ENCODE data around the gene KLHDC8B. TPM values are rescaled to one million over a fixed set of nuclear protein-coding genes. Genes with fewer than 3 reads are reported as not detected.
A peak's percentile ranks its signal among the peaks of the same experiment; 100 is the strongest.

KLHDC8B gene
- total and polyA plus RNA-seq, 2 donors (not counting 3 experiments of a cell fraction or from before 2014, with no cell fraction given) = 36.0 to 77.8 TPM

GRCh38 chr3:49132073-49132436 is 39.3 kb upstream of the KLHDC8B start:
- dilution Hi-C loops (cut with MboI; ENCODE audit: extremely low pct_ligation_motif_present, low sequenced_read_pairs) = no loop called here
- Histone ChIP-seq H3K9ac (replicated peaks; ENCODE audit: extremely low read depth, insufficient read depth, low read length) (peak overlapping the region; percentile 72), H3K27me3 (ENCODE audit: control insufficient read depth in 2 of 2, insufficient read depth in 2 of 2, low read length in 2 of 2) (no peaks in the 10 kb centered on the region), H3K9me1 (replicated peaks; ENCODE audit: control insufficient read depth, extremely low read depth, insufficient read depth, low read length) (no peaks in the 10 kb centered on the region), H3K79me2 (ENCODE audit: control insufficient read depth, insufficient read depth, low read length) (peaks cover 25% of the 10 kb centered on the region), H3K4me2 (ENCODE audit: insufficient read depth, low read length) (peak overlapping the region; percentile 72), H3K4me3 (replicated peaks in 1 of 3; ENCODE audit: insufficient read depth in 1 of 3, low read depth in 1 of 3, low read length in 3 of 3) (peak overlapping the region; percentile 58 to 89 (median 83)), H2AFZ (ENCODE audit: low read depth, low read length) (no peak overlapping the region), H3K27ac (ENCODE audit: insufficient read depth, low read depth, low read length) (peak overlapping the region; percentile 58), H3K36me3 (ENCODE audit: control insufficient read depth in 2 of 2, extremely low read depth in 1 of 2, insufficient read depth in 2 of 2, low read length in 2 of 2) (peaks cover 0 to 35% of the 10 kb centered on the region in 2 experiments), H3K9me3 (replicated peaks; ENCODE audit: control insufficient read depth, insufficient read depth, low read length) (no peaks in the 10 kb centered on the region), H3K4me1 (ENCODE audit: control insufficient read depth, extremely low read depth, insufficient read depth, low read length) (peaks cover 14% of the 10 kb centered on the region), H4K20me1 (replicated peaks; ENCODE audit: control insufficient read depth, extremely low read depth, insufficient read depth, low read length) (no peaks in the 10 kb centered on the region)
- intact Hi-C loops (cut with micrococcal nuclease) = loop anchor here (2.0 kb wide), 2 partner anchors 27 to 39 kb away; partner anchors contain the start of genes KLHDC8B and QARS1
- ChIA-PET CTCF (interaction anchor here (0.8 to 3.2 kb wide), 13 partner anchors 9 to 338 kb away, joined by 3 to 19 read pairs (median 4); partner anchors contain the start of genes DAG1, KLHDC8B, QRICH1 and USP19), POLR2A (no interaction called here)
- TF ChIP-seq JUN (IDR thresholded peaks at IDR 0.05; ENCODE audit: borderline replicate concordance, insufficient read depth, insufficient read length, low read depth) (no peak), MAX (IDR thresholded peaks at IDR 0.05; ENCODE audit: insufficient read depth, insufficient read length) (no peak), FOS (IDR thresholded peaks at IDR 0.05; ENCODE audit: borderline replicate concordance, insufficient read depth, low read length) (no peak), POLR2A (IDR thresholded peaks at IDR 0.05; ENCODE audit: low read depth, low read length) (no peak), CTCF (IDR thresholded peaks at IDR 0.05; ENCODE audit: extremely low read depth in 1 of 2, insufficient read depth in 1 of 2, low read depth in 1 of 2, low read length in 2 of 2) (no peak), POLR2AphosphoS5 (IDR thresholded peaks at IDR 0.05; ENCODE audit: insufficient read depth, low read depth, low read length) (no peak), GATA2 (IDR thresholded peaks at IDR 0.05; ENCODE audit: insufficient read depth, insufficient read length, low read depth, low read length) (no peak), MYC (IDR thresholded peaks at IDR 0.05; ENCODE audit: low read depth, low read length) (no peak), EZH2 (IDR thresholded peaks at IDR 0.05; ENCODE audit: borderline replicate concordance, low read depth, low read length, severe bottlenecking) (no peak)
- DNase-seq (ENCODE audit: low read depth, low spot score) (no peak), FAIRE-seq (no peak)
- no TSS peak for BruUV-seq (replicated peaks)

Data from endothelial cell of umbilical vein (primary cell).